ENCODE results near the gene VIP.

DNA sequence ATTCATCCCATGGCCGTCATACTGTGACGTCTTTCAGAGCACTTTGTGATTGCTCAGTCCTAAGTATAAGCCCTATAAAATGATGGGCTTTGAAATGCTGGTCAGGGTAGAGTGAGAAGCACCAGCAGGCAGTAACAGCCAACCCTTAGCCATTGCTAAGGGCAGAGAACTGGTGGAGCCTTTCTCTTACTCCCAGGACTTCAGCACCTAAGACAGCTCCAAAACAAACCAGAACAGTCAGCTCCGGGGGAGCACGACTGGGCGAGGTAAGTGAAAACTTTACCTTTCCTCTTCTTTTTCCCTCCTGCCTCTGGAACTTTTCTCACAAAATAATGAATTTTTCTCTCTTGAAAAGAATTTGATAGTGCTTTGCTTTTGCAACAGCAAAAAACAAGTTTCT, at the start of gene VIP:
- TF ChIP-seq, protein P1, sequence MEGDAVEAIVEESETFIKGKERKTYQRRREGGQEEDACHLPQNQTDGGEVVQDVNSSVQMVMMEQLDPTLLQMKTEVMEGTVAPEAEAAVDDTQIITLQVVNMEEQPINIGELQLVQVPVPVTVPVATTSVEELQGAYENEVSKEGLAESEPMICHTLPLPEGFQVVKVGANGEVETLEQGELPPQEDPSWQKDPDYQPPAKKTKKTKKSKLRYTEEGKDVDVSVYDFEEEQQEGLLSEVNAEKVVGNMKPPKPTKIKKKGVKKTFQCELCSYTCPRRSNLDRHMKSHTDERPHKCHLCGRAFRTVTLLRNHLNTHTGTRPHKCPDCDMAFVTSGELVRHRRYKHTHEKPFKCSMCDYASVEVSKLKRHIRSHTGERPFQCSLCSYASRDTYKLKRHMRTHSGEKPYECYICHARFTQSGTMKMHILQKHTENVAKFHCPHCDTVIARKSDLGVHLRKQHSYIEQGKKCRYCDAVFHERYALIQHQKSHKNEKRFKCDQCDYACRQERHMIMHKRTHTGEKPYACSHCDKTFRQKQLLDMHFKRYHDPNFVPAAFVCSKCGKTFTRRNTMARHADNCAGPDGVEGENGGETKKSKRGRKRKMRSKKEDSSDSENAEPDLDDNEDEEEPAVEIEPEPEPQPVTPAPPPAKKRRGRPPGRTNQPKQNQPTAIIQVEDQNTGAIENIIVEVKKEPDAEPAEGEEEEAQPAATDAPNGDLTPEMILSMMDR (IDR thresholded peaks at IDR 0.05), result no peak
- no peak for TF ChIP-seq POLR2AphosphoS5 (IDR thresholded peaks at IDR 0.05)
